ENCODE measurements around the gene TTBK1.

GRCh38 chr6:43268782-43269272, 25.5 kb downstream of the TTBK1 start:
- TF ChIP-seq, protein P1, sequence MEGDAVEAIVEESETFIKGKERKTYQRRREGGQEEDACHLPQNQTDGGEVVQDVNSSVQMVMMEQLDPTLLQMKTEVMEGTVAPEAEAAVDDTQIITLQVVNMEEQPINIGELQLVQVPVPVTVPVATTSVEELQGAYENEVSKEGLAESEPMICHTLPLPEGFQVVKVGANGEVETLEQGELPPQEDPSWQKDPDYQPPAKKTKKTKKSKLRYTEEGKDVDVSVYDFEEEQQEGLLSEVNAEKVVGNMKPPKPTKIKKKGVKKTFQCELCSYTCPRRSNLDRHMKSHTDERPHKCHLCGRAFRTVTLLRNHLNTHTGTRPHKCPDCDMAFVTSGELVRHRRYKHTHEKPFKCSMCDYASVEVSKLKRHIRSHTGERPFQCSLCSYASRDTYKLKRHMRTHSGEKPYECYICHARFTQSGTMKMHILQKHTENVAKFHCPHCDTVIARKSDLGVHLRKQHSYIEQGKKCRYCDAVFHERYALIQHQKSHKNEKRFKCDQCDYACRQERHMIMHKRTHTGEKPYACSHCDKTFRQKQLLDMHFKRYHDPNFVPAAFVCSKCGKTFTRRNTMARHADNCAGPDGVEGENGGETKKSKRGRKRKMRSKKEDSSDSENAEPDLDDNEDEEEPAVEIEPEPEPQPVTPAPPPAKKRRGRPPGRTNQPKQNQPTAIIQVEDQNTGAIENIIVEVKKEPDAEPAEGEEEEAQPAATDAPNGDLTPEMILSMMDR (IDR thresholded peaks at IDR 0.05) = no peak
- TF ChIP-seq POLR2A (IDR thresholded peaks at IDR 0.05) (no peak), POLR2AphosphoS5 (IDR thresholded peaks at IDR 0.05) (no peak)
